IMR-90 (cell line): ENCODE measurements around the gene MDM2. TPM values are rescaled to one million over a fixed set of nuclear protein-coding genes. Genes with fewer than 3 reads are reported as not detected.

ENCODE experiments used
- ATAC-seq: fragments of 200-7000 bp; cut with Tn5 transposase; 2 replicates; pipeline ENCODE4 v1.9.1; 2020; ENCODE audit warnings: low read depth, mild to moderate bottlenecking, moderate library complexity
- BruUV-seq: library from RNA; stranded (reverse); fragments of 400-500 nt; replicated peaks from 2 replicates; lab custom pipeline; 2021; lab: Mats Ljungman, UMichigan
- CTCF ChIA-PET: fragments of 300-600 bp; formaldehyde crosslinking; extraction: SDS; loops from one replicate; lab custom pipeline; 2021; ENCODE audit warnings: antibody characterized with exemption; lab: Yijun Ruan, JAX
- POLR2A ChIA-PET: fragments of 300-600 bp; sonication (Branson Sonifier 250); formaldehyde crosslinking; loops from one replicate; lab custom pipeline; 2022; ENCODE audit warnings: antibody characterized with exemption; ENCODE audit not compliant: unreplicated experiment; lab: Charles Lee
- DNase-seq: peaks from one replicate; pipeline ENCODE4 v3.0.0; 2013
- H2AFZ ChIP-seq: replicated peaks from 2 replicates; pipeline ENCODE3; 2013; ENCODE audit warnings: low read length, mild to moderate bottlenecking; ENCODE audit not compliant: poor library complexity
- H2AK5ac ChIP-seq: 2 replicates; pipeline ENCODE4 v1.6.1; 2013; ENCODE audit warnings: low read depth, low read length, inconsistent platforms
- H2AK9ac ChIP-seq: replicated peaks from 2 replicates; pipeline ENCODE3; 2013; ENCODE audit warnings: mild to moderate bottlenecking, low read depth, low read length, moderate library complexity; ENCODE audit not compliant: poor library complexity
- H2BK120ac ChIP-seq: 2 replicates; pipeline ENCODE4 v1.6.1; 2013; ENCODE audit warnings: low read depth, low read length, inconsistent platforms
- H2BK15ac ChIP-seq: 3 replicates; pipeline ENCODE4 v1.6.1; 2013; ENCODE audit warnings: low read depth, low read length, inconsistent platforms
- H2BK20ac ChIP-seq: 2 replicates; pipeline ENCODE4 v1.6.1; 2013; ENCODE audit warnings: low read depth, mild to moderate bottlenecking, inconsistent platforms, low read length, moderate library complexity
- H2BK5ac ChIP-seq: 2 replicates; pipeline ENCODE4 v1.6.1; 2013; ENCODE audit warnings: mild to moderate bottlenecking, low read depth, low read length, inconsistent platforms; ENCODE audit not compliant: poor library complexity, severe bottlenecking
- H3K14ac ChIP-seq: replicated peaks from 2 replicates; pipeline ENCODE4 v1.6.1; 2013; ENCODE audit warnings: low read depth, low read length, inconsistent platforms
- H3K18ac ChIP-seq: 2 replicates; pipeline ENCODE4 v1.6.1; 2013; ENCODE audit warnings: low read depth, low read length, control low read depth
- H3K23ac ChIP-seq: 2 replicates; pipeline ENCODE4 v1.6.1; 2013; ENCODE audit warnings: low read depth, low read length, inconsistent platforms
- H3K27ac ChIP-seq: 2 replicates; pipeline ENCODE4 v1.5.1; 2013; ENCODE audit warnings: mild to moderate bottlenecking, control low read depth, low read length; ENCODE audit not compliant: insufficient read depth
- H3K27me3 ChIP-seq: 2 replicates; pipeline ENCODE4 v1.6.1; 2013; ENCODE audit warnings: low read length; ENCODE audit not compliant: control insufficient read depth, insufficient read depth
- H3K36me3 ChIP-seq: 2 replicates; pipeline ENCODE4 v1.6.1; 2013; ENCODE audit warnings: low read length, mixed read lengths; ENCODE audit not compliant: control insufficient read depth, insufficient read depth
- H3K4ac ChIP-seq: 2 replicates; pipeline ENCODE4 v1.6.1; 2013; ENCODE audit warnings: low read depth, low read length, inconsistent platforms
- H3K4me1 ChIP-seq: 2 replicates; pipeline ENCODE4 v1.6.1; 2013; ENCODE audit warnings: low read length, mixed read lengths; ENCODE audit not compliant: control insufficient read depth, insufficient read depth
- H3K4me2 ChIP-seq: 2 replicates; pipeline ENCODE4 v1.6.1; 2013; ENCODE audit warnings: low read depth, mild to moderate bottlenecking, control low read depth, low read length, moderate library complexity
- H3K4me3 ChIP-seq: 2 replicates; pipeline ENCODE4 v1.5.1; 2013; ENCODE audit warnings: low read depth, mild to moderate bottlenecking, control low read depth, low read length, moderate library complexity; ENCODE audit not compliant: insufficient read depth
- H3K56ac ChIP-seq: 2 replicates; pipeline ENCODE4 v1.6.1; 2013; ENCODE audit warnings: low read length, inconsistent platforms; ENCODE audit not compliant: insufficient read depth; ENCODE audit errors: extremely low read depth
- H3K79me1 ChIP-seq, 2 experiments: 2 replicates each; pipeline ENCODE4 v1.6.1; 2013; ENCODE audit warnings: low read length in 2 of 2, inconsistent platforms in 1 of 2, low read depth in 1 of 2
- H3K9ac ChIP-seq: 2 replicates; pipeline ENCODE4 v1.6.1; 2013; ENCODE audit warnings: low read depth, low read length, control low read depth
- H3K9me1 ChIP-seq: 2 replicates; pipeline ENCODE4 v1.6.1; 2013; ENCODE audit warnings: low read length, inconsistent platforms; ENCODE audit not compliant: insufficient read depth
- H3K9me3 ChIP-seq: 2 replicates; pipeline ENCODE4 v1.6.1; 2013; ENCODE audit warnings: low read length; ENCODE audit not compliant: control insufficient read depth, insufficient read depth
- H4K20me1 ChIP-seq: 2 replicates; pipeline ENCODE4 v1.6.1; 2013; ENCODE audit warnings: low read length, inconsistent platforms; ENCODE audit not compliant: insufficient read depth
- H4K5ac ChIP-seq: 2 replicates; pipeline ENCODE4 v1.6.1; 2013; ENCODE audit warnings: mild to moderate bottlenecking, low read depth, low read length, control low read depth
- H4K8ac ChIP-seq, 2 experiments: 2 replicates each; pipeline ENCODE4 v1.6.1; 2013; ENCODE audit warnings: low read depth in 2 of 2, low read length in 2 of 2, control low read depth in 1 of 2, inconsistent platforms in 1 of 2
- H4K91ac ChIP-seq: 2 replicates; pipeline ENCODE4 v1.6.1; 2013; ENCODE audit warnings: low read depth, low read length, inconsistent platforms; ENCODE audit not compliant: insufficient read depth
- FOS ChIP-seq: fragments of 150-350 bp; IDR thresholded peaks from 2 replicates; pipeline ENCODE4 v1.6.1; 2016; ENCODE audit warnings: low read depth, low read length
- MXI1 ChIP-seq: IDR thresholded peaks from 2 replicates; pipeline ENCODE4 v1.6.1; 2012; ENCODE audit warnings: low read depth, mild to moderate bottlenecking, low read length, moderate library complexity, borderline replicate concordance
- POLR2A ChIP-seq: IDR thresholded peaks from 2 replicates; pipeline ENCODE4 v1.6.1; 2012; ENCODE audit warnings: mild to moderate bottlenecking, low read depth, low read length
- RAD21 ChIP-seq: IDR thresholded peaks from 2 replicates; pipeline ENCODE4 v1.6.1; 2012; ENCODE audit warnings: low read length, improper control_type of control experiment
- SMC3 ChIP-seq: fragments of 150-350 bp; IDR thresholded peaks from 2 replicates; pipeline ENCODE4 v1.6.1; 2016; ENCODE audit warnings: low read depth, mild to moderate bottlenecking, antibody characterized with exemption, low read length, moderate library complexity
- WGBS, 2 experiments: methylation state at CpG; one replicate each; pipeline versions ENCODE4 v1.1.5 to v1.1.7; 2013; ENCODE audit warnings: missing lambda C conversion rate in 2 of 2; ENCODE audit not compliant: insufficient read length in 1 of 2; ENCODE audit errors: extremely low coverage in 2 of 2; 5-methylcytosine and 5-hydroxymethylcytosine counted together
- dilution Hi-C: fragments of 300-500 bp; cut with HindIII; formaldehyde crosslinking; loops from one replicate; pipeline ENCODE4 v1.14.3; 2018; ENCODE audit warnings: low sequenced_read_pairs; ENCODE audit not compliant: unreplicated experiment
- in situ Hi-C: fragments of 300-500 bp; cut with MboI; formaldehyde crosslinking; loops from 3 replicates; pipeline ENCODE4 v1.14.3; 2019; ENCODE audit warnings: low sequenced_read_pairs, inconsistent platforms, mixed read lengths
- intact Hi-C: fragments of 100-400 bp; cut with micrococcal nuclease; formaldehyde crosslinking; loops from 2 replicates; pipeline ENCODE4 v1.10.0; 2022
- polyA plus RNA-seq, 3 experiments: library from polyadenylated mRNA; depleted of rRNA; stranded (reverse); fragments of >200 nt; gene quantifications; 2 replicates each; pipeline ENCODE4 v1.2.3, GENCODE V29; 2012; ENCODE audit warnings: low replicate concordance in 1 of 3
- total RNA-seq: library from RNA; depleted of rRNA; stranded (reverse); fragments of >200 nt; gene quantifications from 2 replicates; pipeline ENCODE4 v1.2.3, GENCODE V29; 2012
- TF ChIP-seq, protein P1 (sequence below): fragments of 150-350 bp; IDR thresholded peaks from 2 replicates; pipeline ENCODE4 v1.6.1; 2016; ENCODE audit warnings: low read depth, mild to moderate bottlenecking, low read length, moderate library complexity, borderline replicate concordance

The MDM2 gene
- total and polyA plus RNA-seq, 2 of the 4 experiments (the other 2 are of a cell fraction): 21.9 to 196 TPM

DNA sequence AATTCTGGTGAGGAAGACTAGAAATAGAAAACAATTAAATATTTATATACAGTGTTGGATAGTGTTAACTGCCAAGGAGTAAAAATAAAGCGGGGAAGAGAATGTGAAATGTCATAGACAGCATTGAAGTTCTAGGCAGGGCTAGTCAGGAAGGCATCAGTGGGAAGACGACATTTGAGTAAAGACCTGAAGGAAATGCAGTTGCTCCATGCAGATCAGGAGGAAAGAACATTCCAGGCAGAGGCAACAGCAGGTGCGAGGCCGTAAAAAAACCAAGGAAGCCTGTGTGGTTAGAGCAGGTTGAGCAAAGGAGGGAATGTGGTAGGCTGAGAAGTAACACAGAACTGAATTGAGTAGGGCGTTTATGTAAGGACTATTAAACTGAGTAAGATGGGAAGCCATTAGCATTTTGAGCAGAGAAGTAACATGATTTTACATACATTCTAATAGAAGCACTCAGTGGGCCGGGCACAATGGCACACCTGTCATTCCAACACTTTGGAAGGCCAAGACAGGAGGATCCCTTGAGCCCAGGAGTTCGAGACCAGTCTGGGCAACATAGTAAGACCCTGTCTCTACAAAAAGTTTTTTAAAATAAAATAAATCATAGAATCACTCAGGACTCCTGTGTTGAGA lies 47.1 kb upstream of the MDM2 start:
- WGBS, 2 experiments: 100% methylated on average over 2 of the region's 7 CpGs; no CpG with 5 or more reads in 1 of the 2 experiments
- Histone ChIP-seq H3K4ac (no peak overlapping the region), H3K36me3 (peaks cover 12% of the 10 kb centered on the region), H3K4me1 (no peaks in the 10 kb centered on the region), H2AK5ac (no peak overlapping the region), H2BK120ac (no peak overlapping the region), H4K8ac (no peak overlapping the region), H2BK15ac (no peak overlapping the region), H3K4me3 (no peak overlapping the region), H3K56ac (no peak overlapping the region), H2AK9ac (no peak overlapping the region), H3K9ac (no peak overlapping the region), H3K18ac (no peak overlapping the region), H3K14ac (no peak overlapping the region), H3K79me1 (no peaks in the 10 kb centered on the region; a peak in 1 of 4 replicates), H2BK5ac (no peak overlapping the region), H3K9me3 (no peaks in the 10 kb centered on the region), H2AFZ (no peak overlapping the region), H4K91ac (no peak overlapping the region), H3K9me1 (0 out of 2 replicates have a peak, but pooled peaks cover 3% of the 10 kb centered on the region), H3K27me3 (no peaks in the 10 kb centered on the region), H4K5ac (no peak overlapping the region), H3K4me2 (no peak overlapping the region), H2BK20ac (no peak overlapping the region), H4K20me1 (no peaks in the 10 kb centered on the region), H3K23ac (no peak overlapping the region), H3K27ac (no peak overlapping the region)
- ChIA-PET POLR2A (no interaction called here), CTCF (no interaction called here)
- no TSS peak for BruUV-seq
- DNase-seq (no peak), ATAC-seq (no peak)
- TF ChIP-seq POLR2A: no peak
- TF ChIP-seq RAD21: no peak
- TF ChIP-seq, protein P1, sequence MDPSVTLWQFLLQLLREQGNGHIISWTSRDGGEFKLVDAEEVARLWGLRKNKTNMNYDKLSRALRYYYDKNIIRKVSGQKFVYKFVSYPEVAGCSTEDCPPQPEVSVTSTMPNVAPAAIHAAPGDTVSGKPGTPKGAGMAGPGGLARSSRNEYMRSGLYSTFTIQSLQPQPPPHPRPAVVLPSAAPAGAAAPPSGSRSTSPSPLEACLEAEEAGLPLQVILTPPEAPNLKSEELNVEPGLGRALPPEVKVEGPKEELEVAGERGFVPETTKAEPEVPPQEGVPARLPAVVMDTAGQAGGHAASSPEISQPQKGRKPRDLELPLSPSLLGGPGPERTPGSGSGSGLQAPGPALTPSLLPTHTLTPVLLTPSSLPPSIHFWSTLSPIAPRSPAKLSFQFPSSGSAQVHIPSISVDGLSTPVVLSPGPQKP: no peak
- no peak for TF ChIP-seq MXI1
- no peak for TF ChIP-seq SMC3
- no peak for TF ChIP-seq FOS
- intact Hi-C loops: no loop called here
- dilution Hi-C loops: no loop called here
- in situ Hi-C loops: no loop called here
